ENCODE measurements around the gene LRP1B. TPM values are rescaled to one million over a fixed set of nuclear protein-coding genes. Genes with fewer than 3 reads are reported as not detected.
A peak's percentile ranks its signal among the peaks of the same experiment; 100 is the strongest.

Gene LRP1B
- total RNA-seq: 0.02 TPM
- long read RNA-seq: 0 reads

DNA sequence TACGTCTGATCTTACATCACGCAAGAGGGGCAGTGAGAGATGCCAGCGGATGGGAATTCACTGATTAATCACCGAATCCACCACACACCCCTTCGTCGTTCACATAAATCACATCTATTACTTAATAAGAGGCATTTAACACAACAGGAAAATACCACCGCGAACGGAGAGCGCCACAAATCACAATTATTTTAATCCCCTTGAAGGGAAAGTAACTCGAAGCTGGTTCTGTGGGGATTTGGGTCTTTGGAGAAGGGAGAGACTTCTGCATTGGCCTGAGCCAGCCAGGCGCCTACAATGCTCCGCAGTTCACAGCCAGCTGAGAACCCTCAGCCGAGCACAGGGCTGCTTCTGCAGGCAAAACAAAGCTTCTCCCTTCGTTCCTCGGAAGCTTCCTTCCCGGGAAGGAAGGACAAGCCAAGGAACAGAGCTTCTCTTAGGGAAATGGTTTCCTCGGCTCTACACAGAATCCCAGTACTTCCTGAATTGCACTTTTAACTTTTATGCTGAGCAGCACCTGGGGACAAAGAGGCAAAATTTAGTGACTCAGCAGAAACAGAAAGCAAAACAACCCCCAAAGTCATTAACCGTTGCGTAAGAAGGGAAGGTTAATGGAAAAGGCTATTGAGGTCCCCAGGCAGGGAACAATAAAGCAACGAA is at the start of gene LRP1B:
LRP1B (minus strand) TSS at position 7 of the 660 bp plus-strand sequence. CDS start 287 bp downstream, outside the sequence.
- DNase-seq (no peak), ATAC-seq (peak; percentile 42)
- intact Hi-C loops (cut with micrococcal nuclease): no loop called here

DNA sequence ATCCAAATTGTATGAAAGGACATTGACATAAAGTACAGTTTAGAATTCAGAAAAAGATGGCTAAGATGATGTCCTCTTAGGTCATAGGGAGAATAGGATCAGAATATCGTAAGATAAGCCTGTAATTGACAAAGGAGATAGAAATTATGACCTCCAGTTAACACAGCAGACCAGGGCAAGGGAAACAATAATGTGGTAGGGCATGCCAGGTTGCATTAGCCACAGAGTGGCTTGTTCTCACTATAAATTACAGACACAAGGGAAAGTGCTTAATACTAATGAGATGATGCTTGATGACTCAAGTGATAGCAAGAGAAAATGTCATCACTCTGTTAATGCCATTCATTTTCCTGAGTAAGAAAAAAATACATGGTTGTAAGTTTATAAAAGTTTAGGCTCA is 48.9 kb upstream of the LRP1B start:
- intact Hi-C loops (cut with micrococcal nuclease): no loop called here
- no peak for ATAC-seq
- DNase-seq: no peak

DNA sequence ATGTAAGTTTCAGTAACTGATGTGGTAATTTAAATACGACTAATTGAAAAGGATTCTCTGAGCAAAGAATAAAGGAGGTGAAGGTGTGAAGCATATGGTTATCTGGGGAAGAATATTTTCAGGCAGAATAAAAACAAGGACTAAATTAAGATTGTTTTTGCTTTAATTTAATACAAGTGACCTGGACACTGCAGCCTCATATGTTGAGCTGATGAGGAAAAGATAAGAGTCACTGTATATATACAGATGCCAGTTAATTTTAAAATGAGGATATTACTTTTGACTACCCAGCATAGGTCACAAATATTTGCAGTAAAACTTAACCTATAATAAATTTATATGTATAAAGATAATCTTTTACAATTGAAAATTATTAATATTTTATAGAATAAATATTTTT is 47.8 kb upstream of the LRP1B start:
- no peak for ATAC-seq
- intact Hi-C loops (cut with micrococcal nuclease): no loop called here

DNA sequence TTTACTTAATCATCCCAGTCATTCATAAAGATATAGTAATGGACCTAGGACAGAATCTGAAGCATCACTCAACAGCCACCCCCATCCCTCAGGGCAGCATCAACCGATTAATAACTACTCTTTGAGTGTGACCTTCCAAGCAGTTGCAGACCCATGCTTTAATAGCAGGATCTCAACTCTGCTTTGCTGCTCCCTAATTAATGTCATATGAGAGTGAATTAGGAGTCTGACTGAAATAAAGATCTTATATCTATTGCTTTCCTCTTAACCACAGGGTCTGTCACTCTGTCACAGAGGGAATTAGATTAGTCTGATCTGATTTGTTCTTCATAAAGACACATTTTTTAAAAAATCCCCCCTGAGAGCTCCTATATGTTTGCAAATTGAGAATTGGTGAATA is 46.1 kb upstream of the LRP1B start:
- intact Hi-C loops (cut with micrococcal nuclease): no loop called here
- no peak for DNase-seq
- no peak for ATAC-seq

More for the DNA sequence above, 47.8 kb upstream of the LRP1B start:
- DNase-seq: no peak

DNA sequence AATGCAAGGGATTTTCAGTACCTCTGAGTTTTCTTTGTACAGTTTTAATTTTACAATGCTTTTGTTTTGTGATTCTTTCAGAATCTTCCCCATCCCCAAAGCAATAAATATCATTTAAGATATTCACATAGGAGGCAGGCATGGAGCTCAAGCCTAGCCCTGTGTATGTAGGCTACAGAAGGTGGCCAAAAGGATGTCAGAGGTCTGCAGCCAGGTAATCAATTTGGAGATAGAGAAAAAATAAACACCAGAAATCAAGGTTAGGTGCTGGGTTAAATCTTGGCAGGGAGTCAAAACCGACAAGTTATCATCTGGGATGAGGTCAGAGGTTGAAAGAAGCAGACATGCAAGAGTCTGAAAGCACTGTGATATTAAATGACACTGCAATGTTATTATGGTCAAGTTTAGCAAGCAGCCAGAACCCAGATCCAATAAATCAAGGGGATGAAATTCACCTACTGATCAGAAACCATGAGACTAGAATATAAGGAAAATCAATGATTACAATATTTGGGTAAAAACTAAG is 45.1 kb upstream of the LRP1B start:
- DNase-seq: no peak
- no peak for ATAC-seq
- intact Hi-C loops (cut with micrococcal nuclease): no loop called here

DNA sequence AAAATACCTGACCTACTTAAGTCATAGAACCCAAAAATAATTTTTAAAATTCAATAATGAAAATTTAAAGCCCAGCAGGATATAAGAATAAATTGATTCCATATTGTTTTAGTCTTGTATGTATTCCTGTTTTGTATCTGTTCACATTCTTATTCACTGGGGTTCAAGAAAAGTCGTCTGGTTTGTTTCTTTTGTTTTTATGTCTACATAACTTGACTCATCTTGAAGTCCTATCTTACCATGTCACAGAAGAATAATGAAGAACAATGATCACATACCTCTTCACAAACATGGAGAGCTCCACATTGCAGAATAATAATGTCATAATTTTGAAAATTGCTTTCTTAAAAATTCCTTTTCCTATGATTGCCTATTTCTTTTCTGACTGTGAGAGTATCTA is 43.4 kb upstream of the LRP1B start:
- intact Hi-C loops (cut with micrococcal nuclease): no loop called here
- DNase-seq (no peak), ATAC-seq (no peak)

DNA sequence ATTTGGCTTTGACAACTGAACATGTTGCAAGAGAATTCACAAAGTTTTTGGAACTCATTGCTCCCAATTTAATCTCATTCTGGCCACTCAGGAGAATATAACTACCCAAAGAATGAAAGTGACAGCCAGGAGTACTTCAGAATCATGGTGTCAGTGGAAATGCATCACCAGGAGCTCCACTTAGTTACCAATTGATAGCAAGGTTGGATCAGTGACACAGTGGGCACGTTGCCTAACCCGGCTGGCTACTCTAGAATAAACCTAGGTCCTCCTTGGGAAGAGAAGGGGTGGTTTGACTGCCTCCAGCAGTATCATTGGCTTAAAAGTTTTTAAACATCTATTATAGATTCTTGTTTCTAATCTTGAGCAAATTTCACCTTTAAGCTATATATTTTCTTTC is 40.0 kb upstream of the LRP1B start:
- DNase-seq (no peak), ATAC-seq (no peak)
- intact Hi-C loops (cut with micrococcal nuclease): no loop called here

DNA sequence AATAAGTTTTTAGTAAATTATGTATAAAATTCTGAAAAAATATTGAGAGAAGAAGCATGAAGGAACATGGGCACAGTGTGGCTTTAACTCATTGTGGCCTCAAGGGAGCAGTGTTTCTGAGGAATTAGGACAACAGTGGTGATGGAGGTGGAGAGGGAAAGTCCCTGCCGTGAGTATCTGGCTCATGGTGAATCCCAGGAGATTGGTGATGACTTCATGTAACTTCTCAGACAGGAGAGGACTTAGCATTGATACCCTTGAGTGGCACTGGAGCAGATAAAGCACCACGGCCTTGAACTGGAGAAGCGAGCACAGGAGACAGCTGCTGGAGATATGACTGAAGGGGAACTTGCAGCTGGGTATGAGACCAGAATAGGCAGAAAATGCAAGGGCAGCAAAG is 35.0 kb upstream of the LRP1B start:
- ATAC-seq (no peak), DNase-seq (no peak)
- intact Hi-C loops (cut with micrococcal nuclease): no loop called here

DNA sequence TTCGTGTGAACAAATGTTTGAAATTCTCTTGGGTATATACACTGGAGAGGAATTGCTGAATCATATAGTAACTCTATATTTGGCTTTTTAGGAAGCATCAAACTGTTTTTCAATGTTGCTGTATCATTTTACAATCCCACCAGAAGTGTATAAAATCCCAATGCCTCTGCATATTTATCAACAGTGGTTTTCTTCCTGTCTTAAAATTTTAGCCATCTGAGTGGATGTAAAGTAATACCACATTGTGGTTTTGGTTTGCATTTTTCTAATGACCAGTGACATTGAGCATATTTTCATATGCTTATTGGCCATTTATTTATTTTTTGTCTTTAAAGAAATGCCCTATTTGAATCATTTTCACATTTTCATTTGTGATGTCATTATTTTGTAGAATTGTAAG is 22.8 kb upstream of the LRP1B start:
- DNase-seq: no peak
- intact Hi-C loops (cut with micrococcal nuclease): no loop called here
- no peak for ATAC-seq

DNA sequence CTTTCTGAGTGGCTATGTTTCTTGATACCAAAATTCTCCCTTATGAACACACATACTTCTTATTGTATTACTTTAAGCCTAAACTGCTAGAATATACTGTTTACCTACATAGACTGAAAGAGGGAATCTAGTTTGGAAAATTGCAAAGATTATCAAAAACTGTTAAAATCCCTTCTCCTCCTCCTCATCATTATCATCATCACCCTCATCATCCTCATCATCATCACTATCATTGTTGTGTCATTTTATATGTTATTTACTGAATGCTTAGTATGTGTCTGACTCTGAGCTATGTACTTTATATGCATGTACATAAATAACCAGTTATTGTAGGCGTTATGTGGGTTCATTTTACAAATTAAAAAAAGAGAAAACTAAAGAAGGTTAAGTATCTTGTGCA is 19.6 kb upstream of the LRP1B start:
- no peak for ATAC-seq
- no peak for DNase-seq
- intact Hi-C loops (cut with micrococcal nuclease): no loop called here

DNA sequence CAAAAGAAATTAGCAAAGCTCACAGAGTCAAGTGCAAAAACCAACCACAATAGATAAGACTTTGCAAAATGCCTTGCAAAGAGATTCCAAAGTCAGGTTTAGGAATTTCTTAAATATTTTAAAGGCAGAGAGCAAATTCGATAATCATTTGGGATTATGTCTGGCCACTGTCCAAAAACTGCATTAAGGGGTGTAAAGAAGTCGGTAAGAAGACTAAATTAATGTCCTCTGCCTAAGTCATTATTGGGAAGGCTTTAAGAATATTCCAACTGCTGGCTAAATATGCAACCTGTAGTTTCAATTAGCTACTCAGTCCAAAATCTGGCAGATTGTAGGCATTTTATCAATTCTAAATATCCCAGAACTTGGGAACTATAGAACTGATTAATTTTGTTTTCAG is 13.7 kb upstream of the LRP1B start:
- no peak for ATAC-seq
- intact Hi-C loops (cut with micrococcal nuclease): no loop called here

DNA sequence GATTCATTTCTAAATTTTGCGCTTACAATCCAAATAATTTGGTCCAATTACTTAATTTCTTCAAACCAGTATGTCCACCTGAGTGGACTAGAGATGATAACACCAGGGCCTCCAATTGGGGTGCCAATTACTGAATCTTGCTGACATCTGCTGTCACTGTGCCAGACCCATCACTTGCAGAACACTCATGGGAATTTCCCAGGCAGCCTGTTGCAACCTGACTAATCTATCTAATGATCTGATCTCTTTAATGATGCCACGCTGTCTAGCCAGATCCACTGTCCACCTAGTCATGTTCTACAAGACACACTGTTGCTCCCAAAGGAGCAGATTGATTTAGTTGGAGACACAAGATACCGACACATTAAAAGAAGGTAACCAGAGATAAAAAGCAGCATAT is 11.8 kb upstream of the LRP1B start:
- ATAC-seq: no peak
- no peak for DNase-seq
- intact Hi-C loops (cut with micrococcal nuclease): no loop called here

More for the DNA sequence above, 13.7 kb upstream of the LRP1B start:
- no peak for DNase-seq

DNA sequence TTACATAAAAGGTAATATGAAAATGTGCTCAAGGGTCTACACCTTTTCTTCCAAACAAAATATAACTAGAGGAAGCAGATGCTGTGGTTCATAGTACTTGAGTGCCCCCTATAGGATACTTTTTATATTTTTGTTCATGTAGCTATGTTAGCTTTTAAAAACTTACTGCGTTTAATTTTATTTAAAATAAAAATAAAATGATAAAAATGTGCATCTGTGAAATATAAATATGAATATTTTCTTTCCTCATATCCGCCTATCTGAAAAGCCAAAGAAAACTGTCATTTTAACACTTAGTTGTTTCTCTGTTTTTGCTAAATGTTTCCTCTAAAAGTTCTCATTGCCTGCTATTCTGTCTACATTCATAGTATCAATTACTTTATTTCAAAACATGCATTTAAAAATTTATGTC is 9.6 kb upstream of the LRP1B start:
- DNase-seq (no peak), ATAC-seq (no peak)
- intact Hi-C loops (cut with micrococcal nuclease): no loop called here

DNA sequence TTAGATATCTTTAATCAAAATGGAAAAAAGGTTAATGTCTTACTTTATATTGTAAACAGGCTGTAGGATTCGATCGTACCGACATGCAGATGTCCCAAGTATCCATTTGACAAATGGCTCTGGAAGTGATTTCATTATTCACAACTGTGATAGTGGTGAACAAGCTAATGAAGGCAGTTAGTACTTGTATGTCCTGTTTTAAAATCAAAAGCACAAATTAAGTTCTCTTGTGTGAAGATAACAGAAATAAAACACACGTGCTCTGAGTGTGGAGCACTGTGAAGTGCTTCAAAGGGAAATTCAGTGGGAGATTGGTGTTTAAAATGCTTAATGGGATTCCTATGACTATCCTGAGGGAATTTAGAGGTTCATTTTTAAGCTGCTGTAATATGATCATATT is 8.6 kb upstream of the LRP1B start:
- ATAC-seq (no peak), DNase-seq (no peak)
- intact Hi-C loops (cut with micrococcal nuclease): no loop called here

DNA sequence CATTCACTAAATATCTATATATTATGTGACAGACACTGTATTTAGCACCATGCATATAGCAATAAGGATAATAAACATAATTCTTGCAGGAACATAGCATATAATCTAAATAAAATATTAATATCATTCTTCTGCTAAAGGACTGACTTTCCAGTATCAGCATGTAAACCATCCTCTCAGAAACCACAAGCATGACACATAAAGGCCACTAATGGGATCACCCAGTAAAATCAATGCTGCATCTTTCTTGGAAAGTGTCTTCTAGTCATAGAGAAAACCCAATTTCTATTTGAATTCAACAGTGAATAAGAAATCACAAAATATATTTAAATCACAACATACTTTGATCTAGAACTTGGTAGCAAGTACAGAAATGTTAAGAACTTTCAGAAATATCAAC is 5.8 kb upstream of the LRP1B start:
- DNase-seq: no peak
- no peak for ATAC-seq
- intact Hi-C loops (cut with micrococcal nuclease): no loop called here

DNA sequence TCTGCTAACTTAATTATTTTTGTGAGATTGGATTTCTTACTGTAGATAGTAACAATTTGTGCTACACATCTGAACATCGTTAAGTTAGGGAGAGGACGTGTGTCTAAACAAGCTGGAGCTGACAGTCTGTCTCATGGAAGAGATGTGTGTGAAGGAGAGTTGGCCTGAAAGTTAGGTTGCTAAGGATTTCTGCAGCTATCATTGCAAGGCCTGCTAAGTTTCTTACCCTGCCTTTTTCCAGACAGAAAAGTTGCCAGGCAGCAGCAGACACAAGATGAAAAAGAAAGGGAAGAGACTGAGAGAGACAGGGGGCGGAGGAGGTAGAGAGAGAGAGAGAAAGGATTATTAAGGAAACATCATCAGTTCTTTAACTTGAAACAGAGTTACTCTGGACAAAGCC is 4.1 kb upstream of the LRP1B start:
- intact Hi-C loops (cut with micrococcal nuclease): no loop called here
- no peak for ATAC-seq

DNA sequence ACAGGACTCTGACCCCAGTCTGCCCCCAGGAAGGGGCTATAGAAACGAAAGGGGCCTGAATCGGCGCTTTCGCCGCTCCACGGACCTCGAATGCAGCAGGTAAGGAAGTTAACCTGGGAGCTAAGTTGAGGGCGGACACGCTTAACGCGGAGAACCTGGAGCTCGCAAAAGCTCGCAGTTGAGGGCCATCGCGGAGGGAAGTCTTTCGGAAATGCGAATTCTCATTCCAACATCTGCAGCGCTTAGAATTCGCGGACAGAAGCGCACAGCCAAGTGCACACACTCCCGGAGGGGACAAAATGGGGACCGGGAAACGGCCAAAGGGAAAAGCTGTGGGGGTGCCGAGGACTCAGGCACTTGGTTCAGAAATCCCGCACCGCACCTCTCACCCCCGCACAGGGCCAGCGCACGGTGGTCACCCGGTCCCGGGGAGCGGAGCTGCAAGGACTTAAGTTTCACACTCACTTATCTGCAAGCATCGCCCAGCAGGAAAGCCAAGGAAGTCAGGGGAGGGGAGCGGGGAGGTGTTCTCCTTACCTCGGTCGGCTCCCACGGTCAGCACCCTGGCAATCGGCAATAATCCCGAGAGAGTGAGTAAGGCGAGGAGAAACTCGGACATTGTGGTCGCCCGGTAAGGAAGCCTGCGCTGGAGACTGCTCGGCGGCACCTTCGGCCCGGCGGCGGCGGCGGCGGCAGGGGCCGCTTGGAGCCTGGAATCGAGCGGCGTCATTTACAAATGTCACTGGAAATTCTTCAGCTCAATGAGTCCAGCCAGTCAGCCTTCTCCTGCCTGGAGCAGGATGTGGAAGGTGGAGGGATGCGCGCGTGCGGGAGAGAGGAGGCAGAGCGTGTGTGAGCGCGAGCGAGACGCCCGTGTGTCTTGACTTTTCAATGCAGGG is 456 bp downstream of the LRP1B start:
- intact Hi-C loops (cut with micrococcal nuclease): no loop called here
- ATAC-seq (peak; percentile 52), DNase-seq (peak; percentile 46)

More for the DNA sequence above, 4.1 kb upstream of the LRP1B start:
- no peak for DNase-seq

DNA sequence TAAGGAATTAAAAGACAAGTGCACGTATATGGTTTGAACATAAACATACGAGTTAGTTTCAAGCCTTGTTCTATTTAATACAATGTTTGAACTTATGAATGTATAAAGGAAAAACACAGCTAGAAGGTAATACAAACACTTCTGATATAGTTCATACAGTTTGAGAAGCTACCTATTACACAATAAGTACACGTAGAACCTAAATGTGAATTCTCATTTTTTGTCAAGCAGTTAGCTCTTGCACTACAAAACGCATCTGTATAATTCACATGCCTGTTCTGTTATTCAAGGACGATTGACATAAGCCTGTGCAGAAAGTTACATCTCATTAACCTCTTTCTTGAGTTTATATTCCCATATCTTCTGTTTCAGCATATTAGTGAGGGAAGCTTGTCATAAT is 2.7 kb downstream of the LRP1B start:
- no peak for ATAC-seq
- intact Hi-C loops (cut with micrococcal nuclease): no loop called here
- DNase-seq: no peak

DNA sequence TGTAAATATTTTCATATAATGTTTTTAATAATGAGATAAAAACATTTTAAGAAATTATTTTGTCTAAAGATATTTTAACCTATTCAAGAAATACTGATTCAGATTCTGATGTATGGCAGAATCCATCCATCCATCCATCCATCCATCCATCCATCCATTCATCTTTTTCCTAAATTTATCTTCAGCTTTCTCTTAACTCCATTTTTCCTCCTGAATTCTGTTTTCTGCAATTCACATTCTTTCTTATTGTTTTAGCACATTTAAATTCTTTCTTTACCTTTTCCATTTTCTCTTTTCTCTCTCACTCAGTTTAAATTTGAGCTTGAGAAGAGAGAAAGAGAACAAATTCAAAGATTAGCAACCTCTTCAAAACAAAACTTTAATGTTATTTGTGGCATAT is 3.6 kb downstream of the LRP1B start:
- ATAC-seq: no peak
- intact Hi-C loops (cut with micrococcal nuclease): no loop called here
- DNase-seq: no peak

DNA sequence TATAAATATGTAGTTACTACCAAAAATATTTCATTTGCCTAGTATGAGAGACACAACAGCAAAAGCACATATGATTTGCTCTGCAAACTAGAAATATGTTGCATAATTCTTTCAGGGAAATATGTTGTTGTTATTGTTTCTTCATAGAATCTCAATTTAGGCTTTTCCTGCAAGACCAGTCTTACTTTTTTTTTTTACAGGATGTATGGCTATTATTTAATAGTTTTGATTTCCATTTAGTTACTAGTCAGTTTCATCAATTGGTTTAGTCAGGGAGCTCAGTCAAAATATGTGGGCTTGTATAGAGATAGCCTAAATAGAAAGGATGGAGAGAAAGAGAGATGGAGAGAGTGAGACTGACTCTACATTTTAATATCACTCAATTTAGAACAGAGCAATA is 6.1 kb downstream of the LRP1B start:
- intact Hi-C loops (cut with micrococcal nuclease): no loop called here
- ATAC-seq (no peak), DNase-seq (no peak)

DNA sequence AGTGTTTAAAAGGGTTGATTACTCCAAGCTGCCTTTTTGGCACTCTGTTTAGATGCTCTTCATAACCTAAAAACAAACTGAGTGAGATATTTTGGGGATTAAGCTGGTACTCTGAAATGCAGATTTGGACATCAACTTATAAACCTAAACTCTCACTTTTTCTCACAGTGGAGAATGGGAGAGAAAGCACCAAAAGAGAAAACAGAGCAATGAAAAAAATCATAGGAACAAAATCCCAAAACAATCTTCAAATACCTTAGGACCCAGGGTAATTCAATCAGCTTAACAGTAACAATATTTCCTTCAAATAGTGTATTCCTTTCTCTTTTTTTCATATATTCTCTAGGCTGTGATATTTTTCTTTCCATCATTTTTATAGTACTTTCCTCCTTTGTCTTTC is 11.5 kb downstream of the LRP1B start:
- DNase-seq (no peak), ATAC-seq (no peak)
- intact Hi-C loops (cut with micrococcal nuclease): no loop called here
